HEK293 (cell line): ENCODE results near the gene BCKDHA.

ENCODE experiments used
- CTCF ChIA-PET: fragments of 350-600 bp; formaldehyde crosslinking; extraction: SDS; loops from one replicate; lab custom pipeline; 2021; ENCODE audit warnings: antibody characterized with exemption; lab: Yijun Ruan, JAX
- POLR2A ChIA-PET: fragments of 300-600 bp; formaldehyde crosslinking; extraction: SDS; loops from one replicate; lab custom pipeline; 2020; ENCODE audit warnings: antibody characterized with exemption, inconsistent platforms; lab: Yijun Ruan, JAX
- H3K27ac ChIP-seq: fragments of 200-500 bp; sonication (Bioruptor generic); 2 replicates; pipeline ENCODE4 v1.5.1; 2014; ENCODE audit warnings: low read depth, low read length, control low read depth, inconsistent platforms; ENCODE audit errors: extremely low read depth
- H3K36me3 ChIP-seq, 2 experiments: fragments of 200-500 bp in 1 of 2; sonication (Bioruptor generic) in 1 of 2; 1 replicate in 1 of 2; 2 replicates in 1 of 2; pipeline ENCODE4 v1.5.1; 2014 to 2017; ENCODE audit warnings: inconsistent platforms in 2 of 2, low read length in 2 of 2; ENCODE audit not compliant: control insufficient read depth in 2 of 2, insufficient read depth in 1 of 2
- H3K4me1 ChIP-seq: fragments of 200-500 bp; sonication (Bioruptor generic); 2 replicates; pipeline ENCODE4 v1.5.1; 2014; ENCODE audit warnings: mild to moderate bottlenecking, low read length, inconsistent platforms; ENCODE audit not compliant: control insufficient read depth, insufficient read depth
- H3K4me3 ChIP-seq: 2 replicates; pipeline ENCODE4 v1.5.1; 2011; ENCODE audit warnings: low read depth, mild to moderate bottlenecking, control low read depth, low read length, moderate library complexity
- H3K9me3 ChIP-seq: fragments of 200-500 bp; sonication (Bioruptor generic); 2 replicates; pipeline ENCODE4 v1.5.1; 2014; ENCODE audit warnings: low read depth, low read length, inconsistent platforms; ENCODE audit not compliant: control insufficient read depth, insufficient read depth
- GLI2 ChIP-seq: fragments of 450-650 bp; formaldehyde crosslinking; IDR thresholded peaks from 2 replicates; pipeline ENCODE4; 2017; ENCODE audit warnings: missing biosample characterization, missing genetic modification characterization, low read depth, borderline replicate concordance
- GLIS2 ChIP-seq: fragments of 450-650 bp; formaldehyde crosslinking; IDR thresholded peaks from 2 replicates; pipeline ENCODE4 v1.5.1; 2016; ENCODE audit warnings: missing biosample characterization, missing genetic modification characterization
- HIC1 ChIP-seq: fragments of 450-650 bp; formaldehyde crosslinking; IDR thresholded peaks from 2 replicates; pipeline ENCODE4 v1.5.1; 2016; ENCODE audit warnings: missing biosample characterization, missing genetic modification characterization
- HOXD13 ChIP-seq: sonication (generic); formaldehyde crosslinking; IDR thresholded peaks from 2 replicates; pipeline ENCODE4 v1.8.0; 2022; ENCODE audit warnings: missing genetic modification reagents, borderline replicate concordance
- KLF17 ChIP-seq: fragments of 450-650 bp; formaldehyde crosslinking; IDR thresholded peaks from 2 replicates; pipeline ENCODE4 v1.5.1; 2016; ENCODE audit warnings: missing biosample characterization, missing genetic modification characterization
- KLF8 ChIP-seq: fragments of 450-650 bp; formaldehyde crosslinking; IDR thresholded peaks from 2 replicates; pipeline ENCODE4 v1.5.1; 2016; ENCODE audit warnings: missing biosample characterization, missing genetic modification characterization
- MEIS1 ChIP-seq: sonication (generic); formaldehyde crosslinking; IDR thresholded peaks from 2 replicates; pipeline ENCODE4 v1.8.1; 2022; ENCODE audit warnings: missing genetic modification reagents, mild to moderate bottlenecking, borderline replicate concordance
- OVOL3 ChIP-seq: fragments of 450-650 bp; formaldehyde crosslinking; IDR thresholded peaks from 2 replicates; pipeline ENCODE4 v1.5.1; 2016; ENCODE audit warnings: missing biosample characterization, missing genetic modification characterization
- PRDM10 ChIP-seq: fragments of 450-650 bp; formaldehyde crosslinking; IDR thresholded peaks from 2 replicates; pipeline ENCODE4 v1.5.1; 2016; ENCODE audit warnings: missing biosample characterization, missing genetic modification characterization
- ZBTB1 ChIP-seq: fragments of 450-650 bp; formaldehyde crosslinking; IDR thresholded peaks from 2 replicates; pipeline ENCODE4 v1.5.1; 2016; ENCODE audit warnings: missing biosample characterization, missing genetic modification characterization
- ZFHX2 ChIP-seq: fragments of 450-650 bp; formaldehyde crosslinking; conservative IDR thresholded peaks from 2 replicates; pipeline ENCODE4 v1.5.1; 2016; ENCODE audit warnings: missing biosample characterization, missing genetic modification characterization
- ZNF121 ChIP-seq: fragments of 450-650 bp; formaldehyde crosslinking; IDR thresholded peaks from 2 replicates; pipeline ENCODE4 v1.5.1; 2016; ENCODE audit warnings: missing biosample characterization, missing genetic modification characterization
- ZNF140 ChIP-seq: fragments of 450-650 bp; formaldehyde crosslinking; IDR thresholded peaks from 2 replicates; pipeline ENCODE4 v1.5.1; 2016; ENCODE audit warnings: missing biosample characterization, missing genetic modification characterization
- ZNF18 ChIP-seq: fragments of 450-650 bp; formaldehyde crosslinking; IDR thresholded peaks from 2 replicates; pipeline ENCODE4 v1.5.1; 2016; ENCODE audit warnings: missing biosample characterization, missing genetic modification characterization
- ZNF211 ChIP-seq: fragments of 450-650 bp; formaldehyde crosslinking; IDR thresholded peaks from 2 replicates; pipeline ENCODE4 v1.5.1; 2016; ENCODE audit warnings: low read depth, missing biosample characterization, missing genetic modification characterization
- ZNF214 ChIP-seq: fragments of 450-650 bp; formaldehyde crosslinking; IDR thresholded peaks from 2 replicates; pipeline ENCODE4 v1.5.1; 2017; ENCODE audit warnings: missing biosample characterization, mild to moderate bottlenecking, missing genetic modification characterization, borderline replicate concordance
- ZNF221 ChIP-seq: fragments of 450-650 bp; formaldehyde crosslinking; IDR thresholded peaks from 2 replicates; pipeline ENCODE4 v1.5.1; 2017; ENCODE audit warnings: missing biosample characterization, missing genetic modification characterization, borderline replicate concordance
- ZNF23 ChIP-seq: fragments of 450-650 bp; formaldehyde crosslinking; IDR thresholded peaks from 2 replicates; pipeline ENCODE4 v1.5.1; 2016; ENCODE audit warnings: missing biosample characterization, missing genetic modification characterization, borderline replicate concordance
- ZNF266 ChIP-seq: fragments of 450-650 bp; formaldehyde crosslinking; IDR thresholded peaks from 2 replicates; pipeline ENCODE4 v1.5.1; 2016; ENCODE audit warnings: missing biosample characterization, missing genetic modification characterization, low read depth
- ZNF311 ChIP-seq: fragments of 450-650 bp; formaldehyde crosslinking; IDR thresholded peaks from 2 replicates; pipeline ENCODE4 v1.5.1; 2017; ENCODE audit warnings: missing biosample characterization, missing genetic modification characterization, borderline replicate concordance
- ZNF324 ChIP-seq: fragments of 450-650 bp; formaldehyde crosslinking; IDR thresholded peaks from 2 replicates; pipeline ENCODE4 v1.5.1; 2016; ENCODE audit warnings: missing biosample characterization, missing genetic modification characterization
- ZNF37A ChIP-seq: fragments of 450-650 bp; IDR thresholded peaks from 2 replicates; pipeline ENCODE4 v1.5.1; 2018; ENCODE audit warnings: missing biosample characterization, missing genetic modification characterization
- ZNF48 ChIP-seq: fragments of 450-650 bp; formaldehyde crosslinking; IDR thresholded peaks from 2 replicates; pipeline ENCODE4 v1.5.1; 2016; ENCODE audit warnings: missing biosample characterization, missing genetic modification characterization
- ZNF558 ChIP-seq: fragments of 450-650 bp; formaldehyde crosslinking; IDR thresholded peaks from 2 replicates; pipeline ENCODE4 v1.5.1; 2016; ENCODE audit warnings: missing biosample characterization, missing genetic modification characterization
- ZNF701 ChIP-seq: fragments of 450-650 bp; formaldehyde crosslinking; IDR thresholded peaks from 2 replicates; pipeline ENCODE4 v1.5.1; 2016; ENCODE audit warnings: missing biosample characterization, missing genetic modification characterization
- ZNF707 ChIP-seq: fragments of 450-650 bp; formaldehyde crosslinking; IDR thresholded peaks from 2 replicates; pipeline ENCODE4 v1.5.1; 2016; ENCODE audit warnings: missing biosample characterization, missing genetic modification characterization
- ZNF776 ChIP-seq: fragments of 450-650 bp; formaldehyde crosslinking; IDR thresholded peaks from 2 replicates; pipeline ENCODE4 v1.5.0; 2017; ENCODE audit warnings: missing biosample characterization, missing genetic modification characterization, borderline replicate concordance
- ZNF785 ChIP-seq: fragments of 450-650 bp; formaldehyde crosslinking; IDR thresholded peaks from 2 replicates; pipeline ENCODE4 v1.5.1; 2016; ENCODE audit warnings: missing biosample characterization, missing genetic modification characterization
- ZNF837 ChIP-seq: fragments of 450-650 bp; formaldehyde crosslinking; IDR thresholded peaks from 2 replicates; pipeline ENCODE4 v1.5.1; 2016; ENCODE audit warnings: missing biosample characterization, missing genetic modification characterization
- ZSCAN30 ChIP-seq: fragments of 450-650 bp; IDR thresholded peaks from 2 replicates; pipeline ENCODE4 v1.5.1; 2018; ENCODE audit warnings: missing biosample characterization, mild to moderate bottlenecking, missing genetic modification characterization, moderate library complexity

Gene BCKDHA

GRCh38 chr19:41422456-41422855 lies 24.8 kb downstream of the BCKDHA start:
- Histone ChIP-seq H3K27ac (no peak overlapping the region), H3K4me1 (peaks cover 8% of the 10 kb centered on the region), H3K36me3 (peaks cover 24 to 53% of the 10 kb centered on the region in 2 experiments), H3K9me3 (no peaks in the 10 kb centered on the region), H3K4me3 (no peak overlapping the region)
- ChIA-PET POLR2A (no interaction called here), CTCF (interaction anchor here (0.5 kb wide), 1 partner anchor 334 kb away, joined by 3 read pairs; no protein-coding TSS in a partner anchor)
- no peak for TF ChIP-seq OVOL3 (tag by site-specific recombination)
- no peak for TF ChIP-seq HOXD13 (CRISPR knock-in tag)
- TF ChIP-seq ZNF311 (tag by site-specific recombination), result no peak
- TF ChIP-seq ZNF324 (tag by site-specific recombination), result no peak
- TF ChIP-seq GLIS2 (tag by site-specific recombination), result no peak
- TF ChIP-seq ZNF701, result no peak
- no peak for TF ChIP-seq KLF17 (tag by site-specific recombination)
- TF ChIP-seq KLF8 (tag by site-specific recombination), result no peak
- TF ChIP-seq ZNF785 (tag by site-specific recombination), result no peak
- no peak for TF ChIP-seq ZNF18 (tag by site-specific recombination)
- TF ChIP-seq ZNF23 (tag by site-specific recombination), result no peak
- no peak for TF ChIP-seq ZNF707 (tag by site-specific recombination)
- TF ChIP-seq ZNF558 (tag by site-specific recombination), result no peak
- no peak for TF ChIP-seq ZSCAN30
- no peak for TF ChIP-seq ZBTB1 (tag by site-specific recombination)
- no peak for TF ChIP-seq ZNF140
- no peak for TF ChIP-seq ZNF837 (tag by site-specific recombination)
- TF ChIP-seq ZNF48 (tag by site-specific recombination), result no peak
- no peak for TF ChIP-seq HIC1 (tag by site-specific recombination)
- no peak for TF ChIP-seq ZNF211 (tag by site-specific recombination)

GRCh38 chr19:41422955-41423354 lies 25.3 kb downstream of the BCKDHA start:
- POLR2A ChIA-PET, result no interaction called here
- peaks cover 24 to 53% of the 10 kb centered on the region in 2 experiments for H3K36me3 ChIP-seq
- H3K27ac ChIP-seq, result no peak overlapping the region
- peaks cover 13% of the 10 kb centered on the region for H3K4me1 ChIP-seq
- no peaks in the 10 kb centered on the region for H3K9me3 ChIP-seq
- CTCF ChIA-PET, result no interaction called here
- no peak overlapping the region for H3K4me3 ChIP-seq
- no peak for TF ChIP-seq ZNF37A (tag by site-specific recombination)
- TF ChIP-seq ZNF214 (tag by site-specific recombination), result no peak
- TF ChIP-seq ZNF776, result no peak
- no peak for TF ChIP-seq ZNF266
- no peak for TF ChIP-seq MEIS1 (CRISPR knock-in tag)
- no peak for TF ChIP-seq ZFHX2 (tag by site-specific recombination)
- no peak for TF ChIP-seq GLI2 (tag by site-specific recombination)
- no peak for TF ChIP-seq ZNF221 (tag by site-specific recombination)
- TF ChIP-seq PRDM10 (tag by site-specific recombination), result no peak
- TF ChIP-seq ZNF121 (tag by site-specific recombination), result no peak
